Stimulated activated CD4-positive, alpha-beta T cell treated with anti-CD3 and anti-CD28 coated beads, Interleukin-15, amount 100 ng/mL, for 48 hours (primary cell): Measurements from ENCODE around the gene FAM193B.
"Not testable (repeated sequence)": the region's sequence is repeated elsewhere in the genome, so short reads cannot be mapped to it uniquely, and the experiment has no call there.

Experiments
- DNase-seq, 2 donors: peaks; one replicate each; pipeline ENCODE4 v3.0.0-alpha.2; 2020; ENCODE audit warnings: low read depth in 2 of 2

The FAM193B gene

DNA sequence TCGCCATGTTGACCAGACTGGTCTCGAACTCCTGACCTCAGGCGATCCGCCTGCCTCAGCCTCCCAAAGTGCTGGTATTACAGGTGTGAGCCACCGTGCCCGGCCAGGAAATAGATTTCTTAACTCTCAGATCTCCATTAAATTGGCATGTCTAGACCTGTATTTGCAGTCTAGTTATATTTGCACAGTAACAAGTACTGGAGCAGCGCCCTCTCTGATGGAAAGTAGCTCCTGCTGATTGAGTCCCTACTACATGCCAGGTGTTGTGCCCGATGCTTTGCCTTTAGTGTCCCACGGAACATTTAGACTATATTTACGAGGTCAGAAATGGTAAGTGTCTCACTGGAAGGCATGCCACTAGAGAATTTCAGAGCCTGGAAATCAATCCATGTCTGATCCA is 21.8 kb upstream of the FAM193B start:
- DNase-seq: no peak

DNA sequence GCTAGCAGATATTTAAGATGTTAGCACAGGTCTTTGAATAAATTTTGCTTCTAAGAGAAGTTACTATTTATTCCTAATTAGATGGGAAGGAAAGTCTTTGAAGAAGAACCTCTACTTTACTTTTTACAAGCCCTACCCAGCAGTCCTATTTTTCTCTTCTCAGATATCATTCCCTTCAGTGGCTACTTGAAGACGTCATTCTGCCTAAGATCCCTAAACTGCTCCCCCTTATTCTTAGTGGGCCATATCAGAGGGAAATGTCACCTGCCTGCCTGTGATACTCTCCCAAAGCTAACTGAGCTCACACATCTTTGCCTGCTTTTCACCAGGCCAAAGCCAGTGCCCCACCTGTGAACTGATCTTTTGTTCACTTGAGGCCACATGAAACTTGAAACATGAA is 21.1 kb upstream of the FAM193B start:
- no peak for DNase-seq

DNA sequence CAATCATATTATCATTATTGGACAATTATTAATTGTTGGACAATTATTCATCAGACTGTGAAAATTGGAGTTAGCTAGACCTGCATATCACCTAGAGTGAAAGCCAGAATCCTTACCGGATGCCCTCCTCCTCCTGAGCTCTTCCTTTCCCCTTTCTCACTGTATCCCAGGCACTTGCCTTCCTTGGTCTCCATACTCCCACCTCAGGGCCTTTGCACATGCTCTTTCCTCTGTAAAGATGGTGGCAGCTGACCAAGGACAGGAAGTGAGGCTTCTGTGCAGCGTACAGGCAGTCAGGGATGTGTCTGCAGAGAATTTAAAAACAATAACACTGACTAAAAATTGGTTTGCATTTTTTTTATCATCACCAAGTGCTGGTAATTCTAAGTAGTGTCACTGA is 15.5 kb upstream of the FAM193B start:
- DNase-seq: no peak

DNA sequence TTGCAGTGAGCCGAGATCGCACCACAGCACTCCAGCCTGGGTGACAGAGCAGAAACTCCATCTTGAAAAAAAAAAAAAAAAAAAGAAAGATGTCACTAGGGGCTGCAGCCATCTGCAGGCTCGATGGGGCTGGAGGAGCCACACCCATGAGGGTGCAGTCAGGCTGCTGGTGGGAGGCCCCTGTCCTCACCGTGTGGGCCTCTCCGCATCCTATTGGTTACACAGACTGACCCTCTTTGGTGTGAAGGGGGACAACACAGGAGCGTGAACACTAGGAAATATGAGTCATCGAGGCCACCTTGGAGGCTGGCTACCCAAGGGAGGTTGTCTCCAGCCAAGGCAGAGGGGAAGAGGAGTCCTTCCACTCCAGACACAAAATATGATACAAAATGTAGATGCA is 14.0 kb upstream of the FAM193B start:
- no peak for DNase-seq

DNA sequence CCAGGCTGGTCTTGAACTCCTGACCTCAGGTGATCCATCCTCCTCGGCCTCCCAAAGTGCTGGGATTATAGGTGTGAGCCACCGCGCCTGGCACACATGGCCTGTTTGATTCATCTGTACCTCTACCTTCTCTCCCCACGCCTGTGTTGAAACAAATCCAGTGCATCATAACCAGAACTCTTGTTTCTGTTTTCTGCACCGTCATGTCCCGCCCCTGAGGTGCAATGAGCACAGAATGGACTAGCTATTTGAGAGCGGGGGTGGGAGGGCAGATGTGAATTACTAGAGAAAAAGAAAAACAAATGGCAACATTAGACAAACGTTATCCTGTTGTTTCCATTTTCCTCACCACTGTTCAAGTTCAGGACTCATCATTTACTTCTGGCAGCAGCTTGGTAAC is 10.7 kb upstream of the FAM193B start:
- no peak for DNase-seq

DNA sequence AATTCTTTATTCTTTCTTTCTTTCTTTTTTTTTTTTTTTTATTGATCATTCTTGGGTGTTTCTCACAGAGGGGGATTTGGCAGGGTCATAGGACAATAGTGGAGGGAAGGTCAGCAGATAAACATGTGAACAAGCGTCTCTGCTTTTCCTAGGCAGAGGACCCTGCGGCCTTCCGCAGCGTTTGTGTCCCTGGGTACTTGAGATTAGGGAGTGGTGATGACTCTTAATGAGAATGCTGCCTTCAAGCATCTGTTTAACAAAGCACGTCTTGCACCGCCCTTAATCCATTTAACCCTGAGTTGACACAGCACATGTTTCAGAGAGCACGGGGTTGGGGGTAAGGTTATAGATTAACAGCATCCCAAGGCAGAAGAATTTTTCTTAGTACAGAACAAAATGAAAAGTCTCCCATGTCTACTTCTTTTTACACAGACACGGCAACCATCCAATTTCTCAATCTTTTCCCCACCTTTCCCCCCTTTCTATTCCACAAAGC is 5.1 kb upstream of the FAM193B start:
- not testable (repeated sequence) for DNase-seq

DNA sequence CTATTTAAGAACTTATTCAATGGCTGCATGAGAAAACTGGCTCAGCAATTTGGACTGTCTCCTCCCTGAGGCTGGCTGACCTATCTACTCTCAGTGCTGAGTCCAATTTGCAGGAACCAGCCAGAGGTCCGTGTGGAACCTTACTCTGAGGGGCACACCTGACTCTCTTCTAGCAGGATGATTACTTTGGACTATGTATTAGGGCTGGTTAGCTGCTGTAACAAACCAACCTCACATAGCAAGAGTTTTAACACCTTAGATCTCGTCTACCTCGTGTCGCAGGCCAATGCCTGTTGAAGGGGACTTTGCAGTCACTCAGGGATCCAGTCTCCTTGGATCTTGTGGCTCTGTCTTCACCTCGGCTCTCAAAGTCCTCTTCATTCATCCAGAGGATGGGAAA is 3.4 kb upstream of the FAM193B start:
- DNase-seq: no peak

DNA sequence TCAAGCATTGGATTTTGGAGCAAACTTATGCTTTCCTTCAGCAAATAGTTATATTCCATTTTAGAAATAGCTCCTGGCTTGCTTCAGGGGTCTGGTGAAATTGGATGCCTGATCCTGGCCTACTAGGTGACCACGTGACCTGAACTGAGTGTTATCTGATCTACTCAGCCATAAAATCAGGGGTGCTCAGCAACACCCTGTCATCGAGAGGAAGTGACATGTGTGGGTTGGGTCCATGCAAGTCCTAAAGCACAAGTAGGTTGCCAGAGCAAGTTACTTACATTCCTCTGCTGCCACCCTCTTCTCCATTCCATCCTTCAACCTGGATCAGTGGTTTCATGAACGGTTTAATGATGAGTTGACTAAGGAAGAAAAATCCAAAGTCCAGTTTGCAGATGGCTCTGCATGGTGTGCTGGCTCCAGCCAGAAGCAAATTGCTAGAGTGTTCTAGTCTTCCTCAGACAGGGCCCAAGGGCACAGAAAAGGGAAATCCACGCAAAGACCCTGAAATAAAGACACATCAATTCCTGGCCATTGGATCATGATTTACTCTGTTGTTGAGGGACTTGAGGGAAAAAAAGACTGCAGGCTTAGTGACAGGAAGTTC is 2.8 kb upstream of the FAM193B start:
- no peak for DNase-seq

DNA sequence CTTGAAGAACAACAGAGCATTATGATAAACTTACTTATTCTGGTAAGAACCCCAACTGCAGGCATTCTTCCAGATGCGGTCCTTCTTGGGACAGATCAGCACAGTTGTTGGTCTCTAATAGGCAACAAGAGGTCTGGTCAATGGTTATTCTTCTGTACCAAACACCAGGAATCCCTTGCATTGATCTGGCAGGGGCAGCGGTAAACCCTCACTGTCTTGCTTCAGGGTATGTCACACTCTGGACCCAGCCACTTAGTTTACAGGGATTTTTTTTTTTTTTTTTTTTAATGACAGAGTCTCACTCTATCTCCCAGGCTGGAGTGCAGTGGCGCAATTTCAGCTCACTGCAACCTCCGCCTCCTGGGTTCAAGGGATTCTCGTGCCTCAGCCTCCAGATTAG is 1.3 kb upstream of the FAM193B start:
- DNase-seq: no peak

DNA sequence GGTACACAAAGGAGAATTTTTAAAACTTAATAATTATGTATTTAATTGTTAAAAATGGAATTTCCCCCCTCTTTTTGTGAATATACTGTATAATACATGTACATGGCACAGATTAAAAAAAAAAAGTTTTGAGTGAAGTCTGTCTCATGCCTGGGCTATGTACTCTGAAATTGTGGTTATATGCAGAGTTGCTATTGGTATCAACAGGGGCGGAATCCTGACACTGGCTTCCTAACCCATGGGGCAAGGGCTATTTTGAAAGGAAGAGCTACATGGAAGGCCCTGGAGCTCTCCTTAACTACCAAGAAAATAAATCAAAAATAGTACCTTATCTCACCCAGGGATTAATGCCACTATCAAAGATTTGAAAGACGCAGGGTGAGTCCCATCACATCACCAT is 865 bp upstream of the FAM193B start:
- DNase-seq: no peak

DNA sequence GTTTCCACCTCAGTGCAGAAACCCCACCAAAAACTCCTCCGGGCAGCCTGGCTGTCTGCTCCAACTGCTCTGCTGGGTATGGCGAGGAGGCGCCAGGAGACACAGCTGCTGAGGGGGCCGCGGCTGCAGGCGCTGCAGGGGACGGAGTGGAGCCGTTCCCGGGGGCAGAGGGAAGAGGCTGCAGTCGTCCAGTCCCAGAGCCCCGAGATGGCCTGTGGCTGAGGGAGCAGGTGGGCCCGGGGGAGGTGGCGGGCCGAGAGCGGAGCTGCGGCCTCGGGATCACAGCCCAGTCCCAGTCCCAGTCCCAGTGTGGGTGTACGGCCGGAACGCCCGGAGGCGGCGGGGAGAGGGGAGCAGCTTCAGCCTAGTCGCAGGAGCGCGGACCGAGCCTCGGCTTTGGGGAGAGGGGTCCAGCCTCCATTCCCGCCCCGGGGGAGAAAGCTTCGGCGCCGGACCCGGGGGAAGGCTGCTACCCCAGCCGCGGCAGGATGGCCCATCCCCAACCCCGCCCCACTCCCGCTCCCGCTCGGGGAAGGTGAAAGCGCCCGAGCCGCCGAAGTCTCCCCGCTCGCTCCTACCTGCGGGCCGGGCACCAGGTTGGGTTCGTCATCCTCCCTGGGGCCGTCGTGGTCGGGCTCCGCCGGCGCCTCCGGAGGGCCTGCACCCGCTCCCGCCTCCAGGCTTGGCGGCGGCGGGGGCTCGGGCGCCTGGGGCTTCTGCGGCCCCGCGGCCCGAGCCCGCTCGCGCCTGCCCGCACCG is 513 bp downstream of the FAM193B start:
- DNase-seq: peak; percentile 17 to 29

DNA sequence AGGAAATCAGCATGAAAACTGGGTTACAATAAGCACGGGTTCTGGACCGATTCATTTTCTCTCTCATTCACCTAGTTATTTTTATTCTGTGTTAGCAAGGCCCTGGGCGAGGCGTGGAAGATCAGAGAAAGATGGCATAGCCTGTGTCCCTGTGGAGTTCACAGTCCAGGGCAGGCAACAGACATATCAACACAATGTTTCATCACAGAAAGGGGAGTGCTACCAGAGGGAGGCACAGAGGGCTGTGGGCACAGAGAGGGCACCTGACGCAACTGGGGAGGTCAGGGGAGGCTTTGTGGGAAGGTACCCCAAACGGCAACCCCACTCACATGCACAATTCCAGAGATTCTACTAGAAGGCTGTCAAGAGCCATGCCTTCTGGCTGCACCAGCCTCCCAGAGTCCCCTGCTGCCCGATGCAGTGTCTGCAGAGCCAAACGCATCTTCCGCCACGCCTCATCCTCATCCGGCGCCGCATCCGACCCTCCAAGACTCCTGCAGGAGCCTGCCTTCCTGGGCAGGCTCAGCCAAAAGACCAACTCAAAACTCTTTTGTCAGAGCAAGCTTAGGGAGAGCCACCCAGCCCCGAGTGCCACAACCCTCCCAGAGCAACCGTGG is 1.4 kb downstream of the FAM193B start:
- no peak for DNase-seq

DNA sequence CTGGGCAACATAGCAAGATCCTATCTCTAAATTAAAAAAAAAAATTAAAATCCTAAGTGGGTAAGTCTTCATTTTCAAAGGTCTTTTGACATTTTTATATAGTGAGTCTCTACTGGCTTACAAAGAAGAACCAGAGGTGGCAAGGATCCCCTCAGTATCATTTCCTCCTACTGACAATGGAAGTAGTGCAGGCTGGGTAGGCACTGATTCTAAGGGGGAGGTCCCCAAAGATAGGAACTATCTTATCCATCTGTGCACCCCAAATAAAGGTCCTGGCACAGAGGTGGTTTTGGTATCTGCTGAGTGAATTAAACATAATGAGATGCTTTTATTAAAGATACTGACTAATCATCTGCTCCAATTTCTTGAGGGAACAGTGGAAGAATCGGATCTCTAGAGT is 4.2 kb downstream of the FAM193B start:
- no peak for DNase-seq

DNA sequence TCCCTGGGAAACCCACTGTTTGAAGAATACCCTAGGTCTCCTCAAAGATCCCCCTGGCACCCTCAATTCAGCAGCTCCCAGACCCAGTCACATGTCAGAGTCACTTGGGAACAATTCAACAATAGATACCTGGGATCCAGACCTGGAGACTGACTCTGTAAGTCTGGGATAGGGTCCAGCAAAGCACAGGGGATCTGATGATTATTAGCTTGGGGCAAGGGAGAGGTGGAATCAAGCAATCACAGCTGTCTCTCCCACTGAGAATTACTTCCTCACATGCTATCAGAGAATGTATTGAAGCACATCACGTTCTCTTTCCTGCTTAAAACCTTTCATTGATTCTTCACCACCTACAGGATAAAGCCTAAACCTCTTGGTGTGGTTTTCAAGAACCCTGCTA is 5.9 kb downstream of the FAM193B start:
- no peak for DNase-seq

DNA sequence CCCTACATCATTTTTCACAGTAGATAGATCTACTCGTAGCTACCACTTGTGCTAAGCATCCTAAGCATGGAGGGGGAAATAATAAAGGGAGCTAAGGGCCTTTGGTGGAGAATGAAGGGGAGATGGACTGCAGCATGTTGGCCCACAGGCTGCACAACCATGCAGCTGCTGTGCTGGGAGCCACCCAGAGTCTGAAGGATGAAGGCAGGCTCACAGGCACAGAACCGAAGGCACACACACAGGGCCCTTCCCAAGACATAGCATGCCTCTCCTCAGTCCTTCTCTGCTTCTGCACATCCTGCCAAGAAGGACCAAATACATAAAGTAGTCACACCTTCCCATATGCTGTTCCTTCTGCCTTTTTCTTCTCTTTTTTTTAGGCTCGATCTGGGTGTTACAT is 6.6 kb downstream of the FAM193B start:
- no peak for DNase-seq

DNA sequence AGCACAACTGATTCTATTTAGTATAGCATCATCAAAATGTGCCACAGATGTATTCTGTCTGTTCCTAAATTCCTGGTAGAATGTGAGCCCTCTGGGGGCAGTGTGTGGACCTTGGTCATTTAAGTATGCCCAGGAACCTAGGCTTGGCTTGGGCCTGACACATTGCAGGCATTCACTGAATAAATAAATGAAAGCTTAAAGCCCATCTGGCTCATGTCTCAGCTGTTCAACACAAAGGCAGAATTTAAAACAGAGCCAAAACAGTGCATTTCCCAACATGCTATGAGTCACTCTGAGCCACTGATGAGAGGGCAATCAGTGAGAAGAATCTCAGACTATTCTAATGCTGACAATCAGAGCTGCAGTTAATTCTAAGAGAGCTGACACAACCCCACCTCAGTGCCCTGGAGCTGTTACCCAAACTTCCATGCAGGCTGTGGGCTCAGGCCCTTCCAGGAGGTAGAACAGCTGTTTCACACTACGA is 8.1 kb downstream of the FAM193B start:
- no peak for DNase-seq

DNA sequence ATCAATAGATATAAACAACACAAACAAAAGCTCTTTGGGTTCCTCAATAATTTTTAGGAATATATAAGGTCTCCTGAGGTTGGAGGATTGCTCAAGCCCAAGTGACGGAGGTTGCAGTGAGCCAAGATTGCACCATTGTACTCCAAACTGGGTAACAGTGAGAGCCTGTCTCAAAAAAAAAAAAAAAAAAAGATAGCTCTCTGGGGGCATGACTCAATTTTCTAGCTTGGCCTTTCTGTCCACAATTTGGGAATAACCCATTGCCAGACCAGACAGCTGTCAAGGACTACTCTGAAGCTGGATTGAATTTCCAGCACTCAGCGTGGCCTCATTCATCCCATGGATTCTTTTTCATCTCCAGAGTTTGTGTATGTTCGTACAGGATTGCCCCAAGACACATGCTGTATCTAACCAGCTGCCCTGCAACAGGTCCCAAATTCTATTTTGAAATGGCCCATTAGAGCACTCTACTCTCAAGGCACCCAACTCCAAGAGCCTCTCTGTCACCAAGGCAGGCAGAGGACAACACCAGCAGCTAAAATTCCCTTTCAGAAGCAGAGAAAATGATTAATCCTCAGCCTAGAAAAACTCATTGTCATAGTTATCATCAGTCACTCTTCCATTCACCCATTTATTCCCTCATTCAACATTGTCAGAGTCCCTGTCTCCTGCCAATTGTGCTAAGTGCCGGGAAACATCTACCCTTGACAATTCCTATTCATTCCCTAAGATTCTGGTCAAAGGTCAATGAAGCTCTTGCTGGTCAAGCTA is 8.7 kb downstream of the FAM193B start:
- DNase-seq: no peak

DNA sequence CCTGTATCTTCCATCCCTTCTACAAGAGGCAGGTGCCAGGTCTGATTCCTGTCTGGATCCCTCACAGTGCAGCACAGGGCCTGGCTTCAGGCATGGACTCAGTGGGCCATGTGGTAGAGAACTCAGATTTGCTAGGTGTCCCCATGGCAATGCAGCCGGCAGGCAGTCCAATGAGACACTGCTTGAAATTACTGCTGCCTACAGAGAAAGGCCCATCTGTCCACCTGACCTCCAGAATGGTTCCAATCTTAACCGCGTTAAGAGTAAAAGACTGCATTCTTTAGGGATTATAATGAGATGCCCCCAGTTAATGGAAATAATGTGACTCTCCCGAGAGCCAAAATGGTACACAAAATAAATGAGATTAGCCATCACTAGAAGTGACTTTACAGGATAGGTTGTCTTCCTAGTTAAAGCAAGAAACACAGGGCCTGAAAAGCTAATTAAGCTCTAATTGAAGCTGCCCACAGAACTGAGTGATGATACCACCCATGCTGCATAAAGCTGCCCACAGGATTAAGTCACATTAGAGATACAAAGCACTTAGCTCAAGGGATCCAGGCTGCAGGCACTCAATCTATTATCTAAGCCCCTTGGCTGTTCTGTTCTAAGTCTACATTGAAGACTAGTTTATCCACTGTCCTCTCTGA is 11.4 kb downstream of the FAM193B start:
- no peak for DNase-seq

DNA sequence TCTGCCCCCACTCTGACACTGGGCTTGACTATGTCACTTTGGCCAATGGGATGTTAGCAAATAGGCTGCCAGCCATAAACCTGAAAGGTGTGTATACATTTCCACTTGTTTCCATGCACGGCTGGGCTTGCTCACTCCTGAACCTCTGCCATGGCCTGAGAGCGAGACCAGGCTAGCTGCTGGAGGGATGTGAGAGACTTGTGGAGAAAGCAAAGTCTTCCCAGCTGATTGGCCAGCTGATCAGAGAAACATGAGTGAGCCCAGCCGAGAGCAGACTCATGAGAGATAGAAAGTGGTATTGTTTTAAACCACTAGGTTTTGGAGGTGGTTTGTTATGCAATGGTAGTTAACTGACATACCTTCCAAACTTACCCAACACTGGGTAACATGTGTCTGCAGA is 13.9 kb downstream of the FAM193B start:
- DNase-seq: no peak

DNA sequence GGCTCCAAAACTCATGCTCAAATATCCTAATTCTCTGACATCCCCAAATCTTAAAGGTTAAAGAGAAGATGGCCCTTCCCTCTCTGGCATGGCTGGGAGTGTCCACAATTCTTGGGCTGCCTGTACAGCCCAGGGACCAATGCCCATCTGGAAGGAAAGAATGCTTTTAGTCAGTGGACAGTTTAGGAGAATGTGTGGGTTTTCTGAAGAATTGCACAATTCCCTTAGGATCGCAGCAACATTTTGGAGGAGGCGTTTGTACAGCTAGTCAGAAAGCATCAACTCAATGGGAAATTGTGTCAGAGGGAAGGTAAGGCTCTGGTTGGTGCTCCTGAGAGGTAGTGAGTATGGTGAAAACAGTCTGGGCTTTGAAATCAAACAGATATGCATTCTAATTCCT is 15.0 kb downstream of the FAM193B start:
- no peak for DNase-seq

DNA sequence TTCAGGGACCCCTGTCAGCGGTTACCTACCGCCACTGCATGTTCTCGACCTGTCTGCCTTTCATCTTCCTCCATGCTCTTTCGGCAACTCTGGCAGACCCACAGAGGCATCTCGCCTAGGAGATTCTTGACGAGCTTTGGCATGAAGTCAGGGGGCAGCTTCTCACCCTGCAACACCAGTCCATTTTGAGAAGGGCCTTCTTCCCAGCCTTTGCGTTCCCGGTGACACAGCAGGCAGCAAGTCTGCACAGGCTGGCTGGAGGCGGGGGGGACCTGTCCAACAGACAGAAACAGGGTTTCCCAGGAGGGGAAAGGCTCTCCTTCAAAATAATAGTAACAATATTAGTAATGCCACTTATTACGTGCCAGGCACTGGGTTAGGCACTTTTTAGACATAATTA is 15.5 kb downstream of the FAM193B start:
- no peak for DNase-seq
